OCI-LY3 (cell line): Measurements from ENCODE around the gene FAM177B.

ENCODE experiments used
- CTCF ChIP-seq: fragments of 200-600, 300-600 bp; sonication (generic); IDR thresholded peaks from 2 replicates; pipeline ENCODE4 v1.5.1; 2014; ENCODE audit warnings: antibody characterized with exemption, low read length, low read depth
- EZH2phosphoT487 ChIP-seq: fragments of 200-600 bp; shearing (Covaris generic); IDR thresholded peaks from 2 replicates; pipeline ENCODE4 v1.6.1; 2018; ENCODE audit warnings: antibody characterized with exemption, mixed run types, low read depth

- TF ChIP-seq CTCF (no peak), EZH2phosphoT487 (no peak)
These were observed 30.2 kb downstream of the FAM177B start for GRCh38 chr1:222767152-222767571.
